H1 (cell line): Measurements from ENCODE around the gene RPS15. TPM values are rescaled to one million over a fixed set of nuclear protein-coding genes. Genes with fewer than 3 reads are reported as not detected.

ENCODE experiments used
- CHD7 ChIP-seq: fragments of 300-600 bp; sonication (generic); IDR thresholded peaks from 2 replicates; pipeline ENCODE4 v1.7.1; 2012; ENCODE audit warnings: low read length, moderate library complexity, mild to moderate bottlenecking, inconsistent platforms; ENCODE audit not compliant: insufficient replicate concordance
- ZNF274 ChIP-seq: IDR thresholded peaks from 2 replicates; pipeline ENCODE4 v1.7.0; 2012; ENCODE audit warnings: low read length, borderline replicate concordance; ENCODE audit errors: extremely low read depth
- polyA plus RNA-seq, 7 experiments: library from polyadenylated mRNA; depleted of rRNA in 3 of 7; stranded (reverse) in 5 of 7; unstranded in 2 of 7; fragments of >200 nt in 5 of 7; fragments of 200-250 nt in 2 of 7; gene quantifications; 1 replicate in 5 of 7; 2 replicates in 1 of 7; 4 replicates in 1 of 7; pipeline versions ENCODE4 v1.2.1 to v1.2.3, GENCODE V29; 2011 to 2013; ENCODE audit warnings: missing spikeins in 2 of 7, mixed read lengths in 2 of 7
- total RNA-seq: library from RNA; stranded (reverse); fragmentation: NEBNext Ultra II Directional; extraction: Animal tissue kit (Norgen Biotek cat#: 25700); gene quantifications from 2 replicates; pipeline ENCODE4 v1.2.1, GENCODE V29; 2021
- TF ChIP-seq, protein P1 (sequence below): IDR thresholded peaks from 2 replicates; pipeline ENCODE4 v1.6.1; 2012; ENCODE audit warnings: inconsistent platforms

Gene RPS15
- total and polyA plus RNA-seq, 2 of the 8 experiments (the other 6 are each of a cell fraction or from before 2014, with no cell fraction given): 1,562 to 3,890 TPM

GRCh38 chr19:1466461-1467214 is 28.4 kb downstream of the RPS15 start (continued):
- TF ChIP-seq CHD7: no peak
- no peak for TF ChIP-seq ZNF274
- TF ChIP-seq, protein P1, sequence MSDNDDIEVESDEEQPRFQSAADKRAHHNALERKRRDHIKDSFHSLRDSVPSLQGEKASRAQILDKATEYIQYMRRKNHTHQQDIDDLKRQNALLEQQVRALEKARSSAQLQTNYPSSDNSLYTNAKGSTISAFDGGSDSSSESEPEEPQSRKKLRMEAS: peak; percentile 5; the same call in 1 of the 2 replicates
- TF ChIP-seq, all 59 proteins: peak for 4
